ENCODE results near the gene SUPT20H. TPM values are rescaled to one million over a fixed set of nuclear protein-coding genes. Genes with fewer than 3 reads are reported as not detected.

Gene SUPT20H
- total and polyA plus RNA-seq, 2 experiments from 2014 or later = 47.5 to 58.3 TPM

DNA sequence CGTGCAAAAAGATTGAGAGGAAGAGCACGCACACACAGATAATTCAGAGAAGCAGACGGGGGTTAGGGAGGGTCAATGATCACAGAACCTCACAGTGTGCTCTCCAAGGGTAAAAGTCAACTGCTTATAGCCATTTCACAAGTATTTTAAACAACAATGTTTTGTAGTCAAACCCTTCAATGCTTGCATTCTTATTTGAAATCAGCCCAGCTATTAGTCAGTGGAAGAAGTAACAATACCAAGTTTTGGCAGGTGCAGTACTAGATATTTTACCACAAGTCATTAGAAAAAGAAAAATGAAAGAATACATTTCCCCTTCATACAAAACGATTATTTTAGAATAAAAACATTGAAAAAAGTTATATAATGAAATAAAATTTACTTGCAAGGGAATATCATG lies 43.4 kb upstream of the SUPT20H start:
- Histone ChIP-seq H2AFZ (no peak overlapping the region), H3K4me1 (ENCODE audit: insufficient read depth) (no peaks in the 10 kb centered on the region), H3K36me3 (replicated peaks; ENCODE audit: insufficient read depth, low read depth) (no peaks in the 10 kb centered on the region), H3K79me2 (no peaks in the 10 kb centered on the region), H3K9me3 (ENCODE audit: low read depth) (no peaks in the 10 kb centered on the region), H3K27me3 (no peaks in the 10 kb centered on the region), H3K4me2 (no peak overlapping the region), H3K9me2 (replicated peaks; ENCODE audit: insufficient read depth) (no peaks in the 10 kb centered on the region), H3K27ac (no peak overlapping the region), H4K20me1 (ENCODE audit: insufficient read depth, poor library complexity, severe bottlenecking) (no peaks in the 10 kb centered on the region), H3K4me3 (no peak overlapping the region)
- DNase-seq (ENCODE audit: low spot score) = no peak
- 81% methylated on average over 4 of the region's 4 CpGs for WGBS (ENCODE audit: low lambda C conversion rate, missing lambda C conversion rate)
- TF ChIP-seq, protein P1, sequence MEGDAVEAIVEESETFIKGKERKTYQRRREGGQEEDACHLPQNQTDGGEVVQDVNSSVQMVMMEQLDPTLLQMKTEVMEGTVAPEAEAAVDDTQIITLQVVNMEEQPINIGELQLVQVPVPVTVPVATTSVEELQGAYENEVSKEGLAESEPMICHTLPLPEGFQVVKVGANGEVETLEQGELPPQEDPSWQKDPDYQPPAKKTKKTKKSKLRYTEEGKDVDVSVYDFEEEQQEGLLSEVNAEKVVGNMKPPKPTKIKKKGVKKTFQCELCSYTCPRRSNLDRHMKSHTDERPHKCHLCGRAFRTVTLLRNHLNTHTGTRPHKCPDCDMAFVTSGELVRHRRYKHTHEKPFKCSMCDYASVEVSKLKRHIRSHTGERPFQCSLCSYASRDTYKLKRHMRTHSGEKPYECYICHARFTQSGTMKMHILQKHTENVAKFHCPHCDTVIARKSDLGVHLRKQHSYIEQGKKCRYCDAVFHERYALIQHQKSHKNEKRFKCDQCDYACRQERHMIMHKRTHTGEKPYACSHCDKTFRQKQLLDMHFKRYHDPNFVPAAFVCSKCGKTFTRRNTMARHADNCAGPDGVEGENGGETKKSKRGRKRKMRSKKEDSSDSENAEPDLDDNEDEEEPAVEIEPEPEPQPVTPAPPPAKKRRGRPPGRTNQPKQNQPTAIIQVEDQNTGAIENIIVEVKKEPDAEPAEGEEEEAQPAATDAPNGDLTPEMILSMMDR (IDR thresholded peaks at IDR 0.05; ENCODE audit: poor library complexity) = no peak
- TF ChIP-seq EZH2 (IDR thresholded peaks at IDR 0.05; ENCODE audit: borderline replicate concordance) = no peak
- TF ChIP-seq EZH2phosphoT487 (IDR thresholded peaks at IDR 0.05; ENCODE audit: low read depth, severe bottlenecking, unreplicated experiment) = no peak

DNA sequence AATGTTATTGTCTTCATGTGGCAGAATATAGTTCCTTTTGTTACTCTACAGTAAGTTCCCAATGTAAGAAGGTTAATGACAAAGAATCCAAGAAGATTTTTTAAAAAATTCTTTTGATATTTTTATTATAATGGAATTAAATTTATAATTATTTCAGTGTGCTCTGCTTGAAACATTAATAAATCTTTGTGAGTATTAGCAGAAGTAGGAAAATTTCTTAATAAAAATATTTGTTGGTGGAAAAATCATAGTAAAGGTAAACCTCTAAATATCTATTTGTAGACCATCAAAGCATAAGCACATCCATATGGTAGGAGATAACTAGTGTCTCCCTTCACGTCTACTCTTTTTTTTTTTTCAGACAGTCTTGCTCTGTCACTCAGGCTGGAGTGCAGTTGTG lies 41.7 kb upstream of the SUPT20H start:
- no peaks in the 10 kb centered on the region for H3K79me2 ChIP-seq
- no peak for DNase-seq (ENCODE audit: low spot score)
- H3K4me2 ChIP-seq = no peak overlapping the region
- WGBS (ENCODE audit: low lambda C conversion rate, missing lambda C conversion rate) = 68% methylated on average over 1 of the region's 1 CpG
- H2AFZ ChIP-seq = no peak overlapping the region
- H4K20me1 ChIP-seq (ENCODE audit: insufficient read depth, poor library complexity, severe bottlenecking) = no peaks in the 10 kb centered on the region
- no peaks in the 10 kb centered on the region for H3K27me3 ChIP-seq
- no peaks in the 10 kb centered on the region for H3K9me2 ChIP-seq (replicated peaks; ENCODE audit: insufficient read depth)
- H3K4me3 ChIP-seq = no peak overlapping the region
- H3K4me1 ChIP-seq (ENCODE audit: insufficient read depth) = no peaks in the 10 kb centered on the region
- no peak overlapping the region for H3K27ac ChIP-seq
- TF ChIP-seq, protein P1 (IDR thresholded peaks at IDR 0.05; ENCODE audit: poor library complexity) = no peak
- TF ChIP-seq EZH2phosphoT487 (IDR thresholded peaks at IDR 0.05; ENCODE audit: low read depth, severe bottlenecking, unreplicated experiment) = no peak
- TF ChIP-seq EZH2 (IDR thresholded peaks at IDR 0.05; ENCODE audit: borderline replicate concordance) = no peak
- H3K36me3 ChIP-seq (replicated peaks; ENCODE audit: insufficient read depth, low read depth) = no peaks in the 10 kb centered on the region
- no peaks in the 10 kb centered on the region for H3K9me3 ChIP-seq (ENCODE audit: low read depth)

DNA sequence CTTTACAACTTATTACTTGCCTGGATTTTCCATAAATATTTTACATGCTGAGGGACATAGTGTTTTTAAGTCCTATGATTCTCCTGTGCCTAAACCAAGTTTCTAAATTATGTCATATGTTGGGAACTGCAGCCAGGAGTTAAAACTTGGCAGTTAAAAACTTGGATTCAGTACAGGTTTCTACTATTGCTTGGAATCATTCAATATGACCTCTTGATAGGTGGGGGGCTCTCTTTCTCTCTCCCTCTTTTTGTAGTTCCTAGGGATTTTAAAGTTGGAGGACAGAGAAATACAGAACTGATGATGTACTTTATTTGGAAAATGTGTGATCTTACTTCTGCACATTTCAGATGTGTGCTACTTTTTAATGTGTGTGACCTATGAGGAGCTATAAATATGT lies 41.2 kb upstream of the SUPT20H start:
- no peaks in the 10 kb centered on the region for H3K79me2 ChIP-seq
- DNase-seq (ENCODE audit: low spot score) = no peak
- H2AFZ ChIP-seq = no peak overlapping the region
- no peak overlapping the region for H3K27ac ChIP-seq
- no peaks in the 10 kb centered on the region for H3K9me2 ChIP-seq (replicated peaks; ENCODE audit: insufficient read depth)
- no peak overlapping the region for H3K4me3 ChIP-seq
- no peaks in the 10 kb centered on the region for H3K36me3 ChIP-seq (replicated peaks; ENCODE audit: insufficient read depth, low read depth)
- no peak overlapping the region for H3K4me2 ChIP-seq
- no peaks in the 10 kb centered on the region for H3K9me3 ChIP-seq (ENCODE audit: low read depth)
- H4K20me1 ChIP-seq (ENCODE audit: insufficient read depth, poor library complexity, severe bottlenecking) = no peaks in the 10 kb centered on the region
- H3K27me3 ChIP-seq = no peaks in the 10 kb centered on the region
- no peaks in the 10 kb centered on the region for H3K4me1 ChIP-seq (ENCODE audit: insufficient read depth)
- TF ChIP-seq EZH2phosphoT487 (IDR thresholded peaks at IDR 0.05; ENCODE audit: low read depth, severe bottlenecking, unreplicated experiment) = no peak
- TF ChIP-seq EZH2 (IDR thresholded peaks at IDR 0.05; ENCODE audit: borderline replicate concordance) = no peak
- TF ChIP-seq, protein P1 (IDR thresholded peaks at IDR 0.05; ENCODE audit: poor library complexity) = no peak

DNA sequence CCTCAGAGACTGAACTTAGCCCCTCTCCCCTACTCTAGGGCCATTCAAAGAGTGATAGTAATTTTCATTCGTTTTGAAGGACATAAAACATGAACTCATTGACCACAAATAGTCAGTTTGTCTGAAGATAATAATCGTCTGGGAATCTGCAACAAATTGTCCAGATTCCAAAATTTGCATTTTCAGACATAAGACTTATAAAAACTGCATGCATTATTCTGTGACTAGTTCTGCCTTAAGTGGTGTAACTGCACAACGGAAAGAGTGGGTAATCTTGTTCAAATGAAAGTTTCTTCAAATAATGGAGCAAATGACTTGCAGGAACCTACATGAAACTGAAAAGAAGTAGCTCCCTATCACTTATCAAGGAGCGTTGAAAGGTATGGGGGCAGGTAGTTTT lies 37.6 kb upstream of the SUPT20H start:
- no peaks in the 10 kb centered on the region for H3K36me3 ChIP-seq (replicated peaks; ENCODE audit: insufficient read depth, low read depth)
- WGBS (ENCODE audit: low lambda C conversion rate, missing lambda C conversion rate) = 78% methylated on average over 4 of the region's 4 CpGs
- no peak overlapping the region for H3K27ac ChIP-seq
- no peak overlapping the region for H3K4me3 ChIP-seq
- H3K79me2 ChIP-seq = no peaks in the 10 kb centered on the region
- H3K9me3 ChIP-seq (ENCODE audit: low read depth) = no peaks in the 10 kb centered on the region
- H3K4me2 ChIP-seq = no peak overlapping the region
- DNase-seq (ENCODE audit: low spot score) = no peak
- H3K9me2 ChIP-seq (replicated peaks; ENCODE audit: insufficient read depth) = no peaks in the 10 kb centered on the region
- no peaks in the 10 kb centered on the region for H3K4me1 ChIP-seq (ENCODE audit: insufficient read depth)
- H3K27me3 ChIP-seq = no peaks in the 10 kb centered on the region
- TF ChIP-seq, protein P1 (IDR thresholded peaks at IDR 0.05; ENCODE audit: poor library complexity) = no peak
- no peak for TF ChIP-seq EZH2phosphoT487 (IDR thresholded peaks at IDR 0.05; ENCODE audit: low read depth, severe bottlenecking, unreplicated experiment)
- TF ChIP-seq EZH2 (IDR thresholded peaks at IDR 0.05; ENCODE audit: borderline replicate concordance) = no peak
- no peak overlapping the region for H2AFZ ChIP-seq
- H4K20me1 ChIP-seq (ENCODE audit: insufficient read depth, poor library complexity, severe bottlenecking) = no peaks in the 10 kb centered on the region
